ENCODE data around the gene SGPL1.

SGPL1 gene

DNA sequence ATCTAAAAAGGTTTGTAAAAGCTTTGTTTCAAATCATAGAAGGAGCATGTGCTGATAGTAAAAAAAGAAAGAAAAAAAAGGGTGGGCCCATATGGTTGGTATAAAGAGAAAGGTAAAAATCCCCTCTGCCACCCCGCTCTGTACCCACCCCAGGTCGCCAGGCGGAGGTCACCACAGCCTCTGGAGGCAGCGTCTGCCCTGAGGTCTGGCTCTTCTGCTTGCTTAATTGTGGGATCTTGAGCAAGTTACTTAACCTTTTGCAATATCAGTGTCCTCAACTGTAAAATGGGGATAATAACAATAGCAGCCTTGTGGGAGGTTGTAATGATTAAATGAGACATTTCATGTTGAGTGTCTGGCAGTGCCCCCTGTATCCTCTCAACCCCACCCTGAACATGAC lies 83.3 kb downstream of the SGPL1 start:
- H3K9me3 Mint-ChIP-seq: peaks cover 0 to 1% of the 10 kb centered on the region in 2 donors
- DNase-seq (no peak), ATAC-seq (replicated peaks) (no peak)
- H3K36me3 Mint-ChIP-seq: peaks cover 0 to 4% of the 10 kb centered on the region in 2 donors
- H3K4me3 Mint-ChIP-seq: no peak overlapping the region
- no peak overlapping the region for H3K27ac Mint-ChIP-seq
- H3K4me1 Mint-ChIP-seq: peaks cover 0 to 2% of the 10 kb centered on the region in 2 donors
- peaks cover 17 to 27% of the 10 kb centered on the region in 2 donors for H3K27me3 Mint-ChIP-seq

DNA sequence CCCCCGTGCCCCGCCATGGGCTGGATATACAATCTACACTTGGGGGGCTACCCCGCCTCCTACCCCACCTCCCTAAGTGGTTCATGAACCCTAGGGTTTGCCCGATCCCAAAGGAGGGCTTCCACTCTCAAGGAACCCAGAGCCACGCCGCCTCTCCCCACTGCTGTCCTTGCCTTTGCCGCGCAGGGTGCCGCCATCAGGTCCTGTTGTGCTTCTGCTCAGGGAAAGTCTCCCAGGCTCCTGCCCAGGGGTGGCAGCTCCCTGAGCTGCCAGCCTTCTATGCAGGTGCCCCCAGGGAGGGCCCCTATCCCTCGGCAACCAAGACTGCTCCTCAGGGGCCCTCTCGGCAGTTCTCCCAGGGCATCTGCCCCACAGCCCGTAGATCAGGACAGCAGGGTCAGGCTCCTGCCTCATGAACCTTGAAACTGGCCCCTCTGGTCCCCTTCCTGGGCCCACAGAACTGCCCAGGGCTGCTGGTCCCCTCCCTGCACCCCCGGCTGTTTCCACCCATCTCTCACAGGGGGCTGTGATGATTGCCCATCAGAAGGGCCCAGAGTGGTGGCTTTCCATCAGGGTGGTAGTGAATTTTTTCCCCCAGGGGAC lies 85.6 kb downstream of the SGPL1 start:
- Mint-ChIP-seq H3K36me3 (no peaks in the 10 kb centered on the region), H3K4me3 (no peak overlapping the region), H3K4me1 (peaks cover 0 to 2% of the 10 kb centered on the region in 2 donors), H3K27ac (no peak overlapping the region), H3K27me3 (peaks cover 11 to 22% of the 10 kb centered on the region in 2 donors), H3K9me3 (no peaks in the 10 kb centered on the region)
- ATAC-seq (replicated peaks) (no peak), DNase-seq (no peak)

DNA sequence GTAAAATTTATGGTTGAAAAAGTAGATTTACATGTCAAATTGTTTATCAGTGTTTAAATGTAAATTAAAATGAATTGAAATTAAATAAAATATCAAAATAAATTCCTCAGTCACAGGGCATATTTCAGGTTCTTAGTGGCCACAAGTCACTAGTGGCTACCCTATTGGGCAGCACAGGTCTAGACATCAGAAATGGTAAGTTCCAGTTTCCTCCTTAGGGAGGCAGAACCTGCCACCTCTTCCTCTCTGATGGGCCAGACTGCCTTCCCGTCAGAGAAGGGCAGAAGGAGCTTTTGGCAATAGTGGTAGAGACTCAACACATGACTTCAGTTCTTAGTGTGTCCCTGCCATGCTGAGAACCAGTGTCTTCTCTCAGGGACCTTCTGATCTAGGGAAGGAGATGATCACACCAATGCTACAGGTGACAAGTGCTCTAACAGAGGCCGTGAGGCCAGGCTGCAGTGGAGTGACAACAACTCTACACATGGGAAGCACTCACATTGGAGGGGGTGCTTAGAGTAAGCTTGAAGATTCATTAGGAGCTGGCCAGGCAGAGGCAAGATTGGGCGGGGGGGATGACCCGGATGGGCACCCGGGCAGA lies 87.0 kb downstream of the SGPL1 start:
- Mint-ChIP-seq H3K27me3 (peaks cover 15 to 22% of the 10 kb centered on the region in 2 donors), H3K4me1 (peaks cover 0 to 2% of the 10 kb centered on the region in 2 donors), H3K9me3 (no peaks in the 10 kb centered on the region), H3K27ac (no peak overlapping the region), H3K4me3 (no peak overlapping the region), H3K36me3 (no peaks in the 10 kb centered on the region)
- ATAC-seq (replicated peaks) (no peak), DNase-seq (no peak)

DNA sequence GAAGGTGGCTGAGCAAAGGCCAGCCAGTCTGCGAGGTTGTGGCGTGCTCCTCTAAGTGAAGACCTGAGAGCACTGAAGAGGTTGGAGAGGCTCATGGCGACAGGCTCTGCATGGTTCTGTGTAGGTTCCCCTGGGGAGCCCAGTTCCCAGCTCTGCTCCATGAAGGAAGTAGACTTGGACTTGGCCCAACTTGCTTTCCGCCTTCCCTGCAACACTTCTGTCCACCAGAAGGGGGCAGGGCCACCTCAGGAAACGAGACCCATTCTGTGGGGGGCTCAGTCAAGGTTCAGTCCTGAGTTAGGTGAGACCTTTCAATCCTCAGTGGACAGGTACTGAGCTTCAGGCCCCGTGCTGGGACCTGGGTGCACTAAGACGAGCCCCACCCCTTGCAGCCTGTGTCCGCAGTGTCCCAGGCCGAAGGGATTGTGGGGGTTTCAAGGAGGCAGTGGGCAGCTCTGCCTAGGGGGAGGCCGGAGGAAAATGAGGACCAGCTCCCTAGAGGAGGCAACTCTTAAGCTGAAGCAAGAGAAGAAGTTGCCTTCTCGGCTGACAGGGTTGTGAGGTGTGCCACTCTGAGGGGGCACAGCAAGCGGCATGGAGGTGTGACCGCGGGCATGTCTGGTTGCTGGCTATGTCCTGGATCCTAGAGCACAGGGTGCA lies 87.6 kb downstream of the SGPL1 start:
- Mint-ChIP-seq H3K4me1 (peaks cover 0 to 2% of the 10 kb centered on the region in 2 donors), H3K27me3 (peaks cover 19 to 22% of the 10 kb centered on the region in 2 donors), H3K27ac (no peak overlapping the region), H3K36me3 (no peaks in the 10 kb centered on the region), H3K4me3 (no peak overlapping the region), H3K9me3 (no peaks in the 10 kb centered on the region)
- DNase-seq (no peak), ATAC-seq (replicated peaks) (peak; percentile 19 to 43)

DNA sequence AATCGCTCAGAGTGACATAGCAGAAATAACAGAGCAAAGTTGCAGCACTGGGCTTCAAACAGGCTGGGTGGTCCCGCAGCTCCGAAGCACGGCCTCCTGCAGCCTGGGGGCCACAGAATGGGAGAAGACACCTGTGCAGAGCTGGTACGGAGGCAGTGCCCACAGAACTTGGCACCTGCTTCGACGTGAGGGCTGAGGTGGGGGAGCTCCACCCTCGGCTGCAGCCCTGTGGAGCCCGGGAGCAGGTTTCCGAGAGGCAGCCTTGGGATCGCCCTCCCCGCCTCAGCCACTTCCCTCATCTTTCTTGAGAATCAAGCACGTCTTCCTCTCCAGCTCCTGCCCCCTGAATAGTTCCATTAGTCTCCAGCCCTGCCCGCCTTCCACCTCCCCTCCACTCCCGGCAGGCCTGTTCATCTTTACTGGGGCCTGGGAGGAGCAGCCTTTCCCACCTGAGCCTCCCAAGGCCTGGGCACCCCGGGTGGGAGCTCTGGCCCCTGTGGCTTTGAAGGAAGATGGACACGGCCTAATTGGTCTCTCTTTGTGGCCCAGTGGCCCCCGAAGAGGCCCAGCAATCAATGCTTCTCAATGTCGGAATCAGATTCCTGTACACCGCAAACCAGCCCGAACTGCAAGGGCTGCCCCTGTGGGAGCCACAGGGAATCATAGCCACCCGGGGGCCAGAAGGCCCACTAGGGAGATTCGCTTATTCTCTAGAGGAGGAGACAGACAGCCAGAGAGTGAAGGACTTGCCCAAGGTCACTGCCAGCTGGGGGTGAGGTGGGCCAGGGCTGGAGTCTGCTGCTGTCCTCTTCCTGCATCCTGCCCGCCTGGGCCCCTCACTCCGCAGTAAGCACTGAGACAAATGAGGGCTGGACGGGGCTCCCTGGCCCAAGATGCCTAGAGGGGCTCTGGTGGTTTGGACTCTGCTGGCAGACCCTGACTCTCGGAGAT lies 89.6 kb downstream of the SGPL1 start:
- H3K27ac Mint-ChIP-seq: no peak overlapping the region
- ATAC-seq (replicated peaks) (no peak), DNase-seq (no peak)
- H3K4me3 Mint-ChIP-seq: no peak overlapping the region
- peaks cover 19 to 22% of the 10 kb centered on the region in 2 donors for H3K27me3 Mint-ChIP-seq
- H3K4me1 Mint-ChIP-seq: peaks cover 0 to 2% of the 10 kb centered on the region in 2 donors
- no peaks in the 10 kb centered on the region for H3K9me3 Mint-ChIP-seq
- no peaks in the 10 kb centered on the region for H3K36me3 Mint-ChIP-seq

DNA sequence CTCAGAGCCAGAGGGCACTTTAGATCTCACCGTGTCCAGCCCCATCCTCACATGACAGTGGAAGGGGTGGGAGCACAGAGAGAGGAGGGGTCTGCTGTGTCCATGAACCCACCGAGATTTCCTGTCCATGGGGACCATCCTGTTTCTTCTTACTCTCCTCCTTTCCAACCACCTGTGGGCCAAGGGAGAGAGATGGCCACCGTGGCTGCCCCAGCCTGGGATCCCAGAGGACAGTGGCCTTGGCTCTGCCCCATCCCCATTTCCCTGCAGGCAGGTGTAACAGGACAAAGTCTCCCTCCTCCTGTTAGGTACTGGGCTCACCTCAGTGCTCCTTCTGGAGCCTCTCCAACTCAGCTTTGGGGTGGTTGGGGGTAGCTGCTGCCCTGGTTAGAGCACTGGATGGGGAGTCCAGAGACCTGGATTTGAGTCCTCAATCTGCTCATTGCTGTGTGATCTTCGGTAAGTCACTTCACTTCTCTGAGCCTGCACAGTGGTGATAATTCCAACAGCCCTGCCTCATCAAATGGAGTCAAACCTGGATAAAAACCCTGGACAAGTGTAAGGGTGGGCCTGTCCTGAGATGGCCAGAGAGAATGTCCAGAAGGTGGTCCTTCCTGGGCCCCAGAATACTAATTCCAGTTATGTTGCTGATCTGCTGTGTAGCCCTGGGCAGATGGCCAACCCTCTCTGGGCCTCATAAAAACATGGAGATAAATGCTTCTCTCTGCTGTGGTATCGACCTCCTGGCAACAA lies 90.5 kb downstream of the SGPL1 start:
- no peak overlapping the region for H3K27ac Mint-ChIP-seq

DNA sequence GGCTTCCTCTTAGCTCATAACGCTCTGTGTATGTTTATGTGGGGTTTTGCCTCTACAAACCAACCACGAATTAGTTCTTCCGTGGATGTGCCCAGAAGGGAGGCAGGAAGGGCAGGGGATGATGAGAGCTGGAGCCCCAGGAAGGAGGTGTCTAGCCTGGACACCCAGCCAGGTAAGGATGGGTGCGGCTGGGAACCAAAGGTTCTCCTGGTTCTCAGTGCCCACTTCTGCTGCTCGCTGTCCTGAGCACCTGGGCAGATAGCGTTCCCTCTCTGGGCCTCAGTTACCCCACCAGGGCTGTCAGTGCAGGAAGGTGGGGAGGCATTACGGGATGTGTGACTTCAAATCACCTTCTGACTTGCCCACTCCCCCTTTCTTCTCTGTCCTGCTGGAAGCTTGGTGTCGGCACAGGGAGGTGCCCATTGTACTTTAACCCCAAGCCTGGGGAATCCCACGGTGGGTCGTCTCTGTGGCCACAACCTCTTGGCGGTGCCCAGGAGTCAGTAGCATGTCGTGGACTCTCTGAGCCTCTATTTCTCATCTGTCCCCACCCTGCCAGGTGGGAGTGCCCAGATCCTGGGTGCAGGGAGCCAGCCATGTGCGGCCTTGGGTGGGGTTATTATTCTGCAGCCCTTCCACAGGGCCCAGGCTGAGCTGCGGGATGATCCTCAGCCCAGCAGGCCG lies 91.3 kb downstream of the SGPL1 start:
- peaks cover 0 to 2% of the 10 kb centered on the region in 2 donors for H3K4me1 Mint-ChIP-seq
- peaks cover 1% of the 10 kb centered on the region in 2 donors for H3K36me3 Mint-ChIP-seq
- DNase-seq: no peak
- H3K27me3 Mint-ChIP-seq: peaks cover 11 to 14% of the 10 kb centered on the region in 2 donors
- no peak for ATAC-seq (replicated peaks)
- H3K27ac Mint-ChIP-seq: no peak overlapping the region
- peaks cover 2% of the 10 kb centered on the region in 2 donors for H3K9me3 Mint-ChIP-seq
- H3K4me3 Mint-ChIP-seq: no peak overlapping the region

More for the DNA sequence above, 90.5 kb downstream of the SGPL1 start:
- no peaks in the 10 kb centered on the region for H3K9me3 Mint-ChIP-seq
- no peak overlapping the region for H3K4me3 Mint-ChIP-seq
- H3K4me1 Mint-ChIP-seq: peaks cover 0 to 2% of the 10 kb centered on the region in 2 donors
- H3K27me3 Mint-ChIP-seq: peaks cover 16% of the 10 kb centered on the region in 2 donors
- DNase-seq: no peak
- ATAC-seq (replicated peaks): no peak
- no peaks in the 10 kb centered on the region for H3K36me3 Mint-ChIP-seq

DNA sequence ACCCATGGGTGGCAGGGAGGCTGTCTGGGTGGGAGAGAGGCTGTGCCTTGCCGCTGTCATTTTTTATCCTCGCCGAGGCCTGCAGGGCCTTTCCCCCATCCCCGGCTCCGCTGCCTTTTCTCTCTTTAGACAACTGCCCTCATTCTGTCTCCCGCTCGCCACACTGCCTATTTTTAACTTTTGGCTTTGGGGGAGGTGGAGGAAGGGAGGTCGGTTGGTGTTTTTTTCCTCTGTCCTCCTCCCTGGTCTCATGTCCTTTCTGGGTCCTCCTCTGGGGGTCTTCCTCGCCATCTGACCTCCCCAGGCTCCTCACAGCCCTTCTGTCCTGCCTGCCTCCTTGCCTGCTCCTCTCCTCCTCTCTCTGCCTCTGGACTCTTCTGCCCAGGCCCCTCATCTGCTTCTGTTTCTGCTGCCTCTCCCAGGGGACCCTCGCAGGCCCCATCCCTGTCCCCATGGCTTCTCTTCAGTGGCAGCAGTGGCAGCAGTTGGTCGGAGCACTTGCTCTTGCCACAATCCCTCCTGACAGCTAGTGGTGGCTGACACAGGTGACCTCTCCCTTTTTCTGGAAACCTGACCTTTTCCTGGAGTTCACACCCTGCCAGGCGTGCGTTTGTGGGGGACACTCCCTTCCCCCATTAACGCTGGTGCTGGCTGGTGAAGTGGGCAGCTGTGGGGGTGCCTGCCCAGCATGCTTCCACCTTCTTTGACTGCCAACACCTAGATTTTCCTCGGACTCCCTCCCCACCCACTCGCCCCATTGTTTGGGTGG lies 92.1 kb downstream of the SGPL1 start:
- peaks cover 10 to 13% of the 10 kb centered on the region in 2 donors for H3K27me3 Mint-ChIP-seq
- DNase-seq (no peak), ATAC-seq (replicated peaks) (no peak)
- H3K4me1 Mint-ChIP-seq: peaks cover 0 to 2% of the 10 kb centered on the region in 2 donors
- H3K27ac Mint-ChIP-seq: no peak overlapping the region
- H3K36me3 Mint-ChIP-seq: peaks cover 2 to 3% of the 10 kb centered on the region in 2 donors
- H3K9me3 Mint-ChIP-seq: peaks cover 4% of the 10 kb centered on the region in 2 donors
- no peak overlapping the region for H3K4me3 Mint-ChIP-seq

DNA sequence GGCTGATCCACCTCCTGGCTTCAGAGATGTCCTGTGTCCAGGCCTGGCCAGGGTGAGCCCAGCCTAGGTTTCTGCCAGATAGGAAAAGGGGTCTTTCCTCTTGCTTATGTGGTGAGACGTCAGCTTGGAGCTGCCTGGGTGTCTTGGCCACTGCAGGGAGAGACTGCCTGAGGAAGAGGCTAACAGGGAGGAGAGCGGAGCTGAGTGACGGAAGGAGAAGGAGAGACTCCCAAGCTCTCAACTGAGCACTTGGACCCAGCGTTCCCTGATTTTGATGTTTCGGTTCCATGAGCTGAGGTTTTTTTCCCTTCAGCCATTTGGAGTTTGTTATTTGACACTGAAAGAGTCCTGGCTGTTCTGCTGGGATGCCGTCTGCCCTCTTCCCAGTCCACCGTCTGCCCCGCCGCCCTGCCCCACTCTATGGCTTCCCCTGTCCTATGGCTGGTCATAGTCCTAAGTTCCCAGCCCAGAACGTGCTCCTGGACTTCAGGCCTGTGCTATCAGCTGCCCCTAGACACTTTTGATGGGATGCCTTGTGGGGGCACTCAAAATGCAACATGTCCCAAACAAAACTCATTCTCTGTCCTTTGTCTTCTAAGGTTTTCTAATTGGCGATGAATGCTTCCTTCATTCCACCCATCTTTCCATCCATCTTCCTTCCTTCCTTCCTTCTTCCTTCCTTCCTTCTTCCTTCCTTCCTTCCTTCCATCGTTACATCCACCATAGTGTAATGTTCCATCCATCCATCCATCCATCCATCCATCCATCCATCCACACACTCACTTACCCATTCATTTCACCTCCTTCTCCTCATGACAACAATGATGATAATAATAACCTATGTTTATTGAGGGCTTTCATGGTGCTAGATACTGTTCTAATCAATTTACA lies 92.9 kb downstream of the SGPL1 start:
- peaks cover 1 to 15% of the 10 kb centered on the region in 2 donors for H3K27me3 Mint-ChIP-seq
- H3K4me3 Mint-ChIP-seq: no peak overlapping the region
- H3K9me3 Mint-ChIP-seq: peaks cover 4% of the 10 kb centered on the region in 2 donors
- peaks cover 2 to 3% of the 10 kb centered on the region in 2 donors for H3K36me3 Mint-ChIP-seq
- DNase-seq (no peak), ATAC-seq (replicated peaks) (no peak)
- H3K4me1 Mint-ChIP-seq: no peaks in the 10 kb centered on the region
- no peak overlapping the region for H3K27ac Mint-ChIP-seq

DNA sequence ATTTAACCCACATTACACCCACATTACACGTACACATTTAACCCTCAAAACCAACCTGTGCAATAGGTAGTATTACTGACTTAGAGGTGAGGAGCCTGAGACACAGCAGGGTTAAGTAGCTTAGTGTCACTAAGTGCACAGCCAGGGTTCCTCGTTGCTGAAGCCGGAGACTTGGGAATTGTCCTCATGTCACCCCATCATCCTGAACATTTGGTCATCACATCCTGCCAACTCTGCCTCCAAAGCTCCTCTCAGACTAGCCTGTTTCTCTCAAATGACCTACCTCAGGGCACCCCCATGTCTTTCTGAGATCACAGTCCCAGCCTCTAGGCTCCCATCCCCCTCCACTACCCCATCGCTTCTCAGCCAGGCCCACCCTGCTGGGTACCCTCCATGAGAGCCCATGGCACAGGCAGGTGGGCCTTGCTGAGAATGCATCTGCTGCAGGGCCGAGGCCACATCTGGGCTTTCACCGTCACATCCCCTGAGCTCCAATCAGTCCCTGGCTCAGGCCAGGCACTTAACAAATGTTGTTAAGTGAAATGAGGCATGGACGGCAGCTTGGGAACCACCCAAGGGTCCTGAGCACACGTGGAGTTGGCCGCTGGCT lies 93.7 kb downstream of the SGPL1 start:
- H3K4me1 Mint-ChIP-seq: no peaks in the 10 kb centered on the region
- H3K9me3 Mint-ChIP-seq: peaks cover 4% of the 10 kb centered on the region in 2 donors
- no peak for DNase-seq
- H3K36me3 Mint-ChIP-seq: peaks cover 2 to 3% of the 10 kb centered on the region in 2 donors
- peaks cover 0 to 15% of the 10 kb centered on the region in 2 donors for H3K27me3 Mint-ChIP-seq
- no peak overlapping the region for H3K4me3 Mint-ChIP-seq
- ATAC-seq (replicated peaks): no peak
- H3K27ac Mint-ChIP-seq: no peak overlapping the region

DNA sequence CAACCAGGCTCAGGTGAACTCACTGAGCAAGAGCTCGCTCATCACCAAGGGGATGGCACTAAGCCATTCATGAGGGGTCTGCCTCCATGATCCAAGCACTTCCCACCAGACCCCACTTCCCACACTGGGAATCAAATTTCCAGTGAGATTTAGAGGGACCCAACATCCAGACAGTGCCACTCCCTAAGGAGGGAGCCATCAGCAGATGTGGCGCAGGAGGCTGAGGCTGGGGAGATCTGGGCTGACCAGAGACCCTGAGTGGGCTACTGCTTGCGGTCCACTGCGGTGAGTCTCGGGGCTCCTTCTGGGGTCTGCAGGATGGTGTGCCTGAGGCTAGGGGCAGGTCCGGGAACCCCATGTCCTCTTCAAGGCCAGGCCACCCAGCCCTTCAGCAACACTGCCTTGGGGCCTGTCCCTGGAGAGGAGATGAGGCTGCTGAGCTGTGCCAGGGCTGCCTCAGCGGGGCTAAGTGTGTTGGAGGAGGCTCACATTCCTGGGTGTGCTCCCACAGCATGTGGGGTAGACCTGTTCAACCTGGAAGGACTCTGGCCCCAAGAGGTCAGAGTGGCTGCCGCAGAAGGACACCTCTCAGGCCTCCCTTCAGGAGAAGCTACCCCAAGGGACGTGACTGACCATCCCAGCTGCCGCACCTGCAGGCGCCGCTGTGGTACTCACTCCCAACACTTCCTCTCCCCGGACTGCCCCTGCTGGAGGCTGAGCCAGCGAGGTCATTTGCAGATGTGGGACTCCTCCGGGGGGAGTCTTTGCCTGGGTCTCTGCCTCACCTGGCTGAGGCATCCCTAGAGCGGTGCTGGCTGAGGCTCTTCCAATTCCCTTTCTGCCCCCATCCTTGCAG lies 95.0 kb downstream of the SGPL1 start:
- H3K9me3 Mint-ChIP-seq: peaks cover 4% of the 10 kb centered on the region in 2 donors
- no peak overlapping the region for H3K4me3 Mint-ChIP-seq
- H3K27ac Mint-ChIP-seq: no peak overlapping the region
- peaks cover 2 to 3% of the 10 kb centered on the region in 2 donors for H3K36me3 Mint-ChIP-seq
- H3K4me1 Mint-ChIP-seq: no peaks in the 10 kb centered on the region
- H3K27me3 Mint-ChIP-seq: peaks cover 0 to 21% of the 10 kb centered on the region in 2 donors
- ATAC-seq (replicated peaks) (no peak), DNase-seq (no peak)

Measured in stimulated activated naive B cell treated with anti-CD40 and anti-IgM and Interleukin-4, amounts not matched to agents 10 μg/mL and 1 μg/mL and 100 μg/mL, for 72 hours (primary cell).